K562 (cell line): ENCODE results near the gene CCDC28A. TPM values are rescaled to one million over a fixed set of nuclear protein-coding genes. Genes with fewer than 3 reads are reported as not detected.

Experiments used
- ELF4 ChIP-seq: fragments of 450-650 bp; formaldehyde crosslinking; IDR thresholded peaks from 2 replicates; pipeline ENCODE4 v1.4.0; 2022; ENCODE audit warnings: missing genetic modification characterization
- ILF3 ChIP-seq: fragments of 450-650 bp; IDR thresholded peaks from 2 replicates; pipeline ENCODE4 v1.6.1; 2018; ENCODE audit warnings: antibody characterized with exemption, mild to moderate bottlenecking, moderate library complexity, borderline replicate concordance
- MBD2 ChIP-seq: sonication (generic); IDR thresholded peaks from 2 replicates; pipeline ENCODE4 v1.6.1; 2016; ENCODE audit warnings: low read depth, borderline replicate concordance
- PHF20 ChIP-seq: fragments of 450-650 bp; IDR thresholded peaks from 2 replicates; pipeline ENCODE4 v1.6.1; 2018; ENCODE audit not compliant: partially characterized antibody
- PRMT5 ChIP-seq: sonication (generic); formaldehyde crosslinking; IDR thresholded peaks from 2 replicates; pipeline ENCODE4 v1.5.0; 2020; ENCODE audit warnings: missing genetic modification reagents
- RBM34 ChIP-seq: fragments of 200-400 bp; formaldehyde crosslinking; IDR thresholded peaks from 2 replicates; pipeline ENCODE4 v1.6.1; 2018; ENCODE audit warnings: low read length, borderline replicate concordance; ENCODE audit not compliant: insufficient read depth
- SIRT6 ChIP-seq: IDR thresholded peaks from one replicate; pipeline ENCODE4 v1.6.1; 2012; ENCODE audit warnings: low read depth, mild to moderate bottlenecking, control low read depth, inconsistent platforms, low read length, moderate library complexity
- XRCC4 ChIP-seq: IDR thresholded peaks from one replicate; pipeline ENCODE4 v1.6.1; 2011; ENCODE audit not compliant: insufficient read depth, insufficient read length; ENCODE audit errors: extremely low read depth
- ZBTB8A ChIP-seq: fragments of 450-650 bp; IDR thresholded peaks from 2 replicates; pipeline ENCODE4 v1.6.1; 2018; ENCODE audit warnings: mild to moderate bottlenecking, moderate library complexity; ENCODE audit not compliant: partially characterized antibody
- ZFP91 ChIP-seq: sonication (generic); formaldehyde crosslinking; IDR thresholded peaks from 2 replicates; pipeline ENCODE4 v1.8.0; 2022; ENCODE audit warnings: mild to moderate bottlenecking, missing genetic modification reagents
- ZNF408 ChIP-seq: fragments of 250-450 bp; sonication (Bioruptor Pico); IDR thresholded peaks from 2 replicates; pipeline ENCODE4 v1.4.0; 2020; ENCODE audit warnings: low read depth, mild to moderate bottlenecking, moderate library complexity
- ZNF699 ChIP-seq: fragments of 250-450 bp; sonication (Bioruptor Pico); IDR thresholded peaks from 2 replicates; pipeline ENCODE4 v1.8.0; 2021; ENCODE audit warnings: mild to moderate bottlenecking, moderate library complexity; ENCODE audit not compliant: insufficient replicate concordance
- ZNF717 ChIP-seq: fragments of 250-450 bp; sonication (Bioruptor Pico); IDR thresholded peaks from 2 replicates; pipeline ENCODE4 v1.5.0; 2021
- polyA plus RNA-seq, 8 experiments: library from polyadenylated mRNA; depleted of rRNA in 4 of 8; stranded (reverse) in 5 of 8; unstranded in 3 of 8; fragments of >200 nt; fragmentation: Nextera tagmentation in 2 of 8; fragmentation: Illumina TruSeq in 1 of 8; extraction: Ambion mirVana in 2 of 8; extraction: Trizol in 1 of 8; gene quantifications; 2 replicates each; pipeline versions ENCODE4 v1.2.1 to v1.2.3, GENCODE V29; 2011 to 2014; ENCODE audit warnings: inconsistent platforms in 1 of 8, missing spikeins in 1 of 8
- total RNA-seq, 7 experiments: library from RNA; depleted of rRNA in 6 of 7; stranded (reverse); fragments of >200 nt in 6 of 7; fragmentation: Illumina TruSeq in 2 of 7; extraction: Trizol in 2 of 7; gene quantifications; 2 replicates each; pipeline versions ENCODE4 v1.2.1 to v1.2.3, GENCODE V29; 2011 to 2021; ENCODE audit warnings: low replicate concordance in 1 of 7
- TF ChIP-seq, protein P1 (sequence below): fragments of 250-450 bp; sonication (Bioruptor Pico); IDR thresholded peaks from 2 replicates; pipeline ENCODE4 v1.5.0; 2022; ENCODE audit warnings: mild to moderate bottlenecking
- TF ChIP-seq, protein P2 (sequence below): sonication (generic); formaldehyde crosslinking; IDR thresholded peaks from 2 replicates; pipeline ENCODE4 v1.8.0; 2022; ENCODE audit warnings: mild to moderate bottlenecking, missing genetic modification reagents
- TF ChIP-seq, protein P3 (sequence below): sonication (generic); formaldehyde crosslinking; IDR thresholded peaks from 2 replicates; pipeline ENCODE4 v1.8.1; 2023; ENCODE audit warnings: mild to moderate bottlenecking, missing genetic modification reagents
- TF ChIP-seq, protein P4 (sequence below): sonication (generic); formaldehyde crosslinking; IDR thresholded peaks from 2 replicates; pipeline ENCODE4 v1.8.1; 2023; ENCODE audit warnings: mild to moderate bottlenecking, missing genetic modification reagents

The CCDC28A gene
- total and polyA plus RNA-seq, 9 of the 15 experiments (the other 6 are each of a cell fraction or from before 2014, with no cell fraction given), result 12.6 to 35.5 (median 19.1) TPM

- TF ChIP-seq SIRT6 (no peak), ILF3 (no peak), PRMT5 (CRISPR knock-in tag) (no peak), PHF20 (peak; percentile 62), ELF4 (peak; percentile 91), ZNF699 (CRISPR knock-in tag) (no peak), RBM34 (no peak), ZBTB8A (no peak), ZFP91 (0 out of 2 replicates have a peak, but pooled peaks have one; percentile 52), MBD2 (peak; percentile 83; the same call in 1 of the 2 replicates), XRCC4 (no peak), ZNF717 (CRISPR knock-in tag) (no peak), ZNF408 (CRISPR knock-in tag) (no peak)
- TF ChIP-seq, protein P1, sequence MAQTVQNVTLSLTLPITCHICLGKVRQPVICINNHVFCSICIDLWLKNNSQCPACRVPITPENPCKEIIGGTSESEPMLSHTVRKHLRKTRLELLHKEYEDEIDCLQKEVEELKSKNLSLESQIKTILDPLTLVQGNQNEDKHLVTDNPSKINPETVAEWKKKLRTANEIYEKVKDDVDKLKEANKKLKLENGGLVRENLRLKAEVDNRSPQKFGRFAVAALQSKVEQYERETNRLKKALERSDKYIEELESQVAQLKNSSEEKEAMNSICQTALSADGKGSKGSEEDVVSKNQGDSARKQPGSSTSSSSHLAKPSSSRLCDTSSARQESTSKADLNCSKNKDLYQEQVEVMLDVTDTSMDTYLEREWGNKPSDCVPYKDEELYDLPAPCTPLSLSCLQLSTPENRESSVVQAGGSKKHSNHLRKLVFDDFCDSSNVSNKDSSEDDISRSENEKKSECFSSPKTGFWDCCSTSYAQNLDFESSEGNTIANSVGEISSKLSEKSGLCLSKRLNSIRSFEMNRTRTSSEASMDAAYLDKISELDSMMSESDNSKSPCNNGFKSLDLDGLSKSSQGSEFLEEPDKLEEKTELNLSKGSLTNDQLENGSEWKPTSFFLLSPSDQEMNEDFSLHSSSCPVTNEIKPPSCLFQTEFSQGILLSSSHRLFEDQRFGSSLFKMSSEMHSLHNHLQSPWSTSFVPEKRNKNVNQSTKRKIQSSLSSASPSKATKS, result no peak
- TF ChIP-seq, protein P2, sequence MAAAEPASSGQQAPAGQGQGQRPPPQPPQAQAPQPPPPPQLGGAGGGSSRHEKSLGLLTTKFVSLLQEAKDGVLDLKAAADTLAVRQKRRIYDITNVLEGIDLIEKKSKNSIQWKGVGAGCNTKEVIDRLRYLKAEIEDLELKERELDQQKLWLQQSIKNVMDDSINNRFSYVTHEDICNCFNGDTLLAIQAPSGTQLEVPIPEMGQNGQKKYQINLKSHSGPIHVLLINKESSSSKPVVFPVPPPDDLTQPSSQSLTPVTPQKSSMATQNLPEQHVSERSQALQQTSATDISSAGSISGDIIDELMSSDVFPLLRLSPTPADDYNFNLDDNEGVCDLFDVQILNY (CRISPR knock-in tag), result no peak
- TF ChIP-seq, protein P3, sequence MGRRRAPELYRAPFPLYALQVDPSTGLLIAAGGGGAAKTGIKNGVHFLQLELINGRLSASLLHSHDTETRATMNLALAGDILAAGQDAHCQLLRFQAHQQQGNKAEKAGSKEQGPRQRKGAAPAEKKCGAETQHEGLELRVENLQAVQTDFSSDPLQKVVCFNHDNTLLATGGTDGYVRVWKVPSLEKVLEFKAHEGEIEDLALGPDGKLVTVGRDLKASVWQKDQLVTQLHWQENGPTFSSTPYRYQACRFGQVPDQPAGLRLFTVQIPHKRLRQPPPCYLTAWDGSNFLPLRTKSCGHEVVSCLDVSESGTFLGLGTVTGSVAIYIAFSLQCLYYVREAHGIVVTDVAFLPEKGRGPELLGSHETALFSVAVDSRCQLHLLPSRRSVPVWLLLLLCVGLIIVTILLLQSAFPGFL (CRISPR knock-in tag), result no peak
- TF ChIP-seq, protein P4, sequence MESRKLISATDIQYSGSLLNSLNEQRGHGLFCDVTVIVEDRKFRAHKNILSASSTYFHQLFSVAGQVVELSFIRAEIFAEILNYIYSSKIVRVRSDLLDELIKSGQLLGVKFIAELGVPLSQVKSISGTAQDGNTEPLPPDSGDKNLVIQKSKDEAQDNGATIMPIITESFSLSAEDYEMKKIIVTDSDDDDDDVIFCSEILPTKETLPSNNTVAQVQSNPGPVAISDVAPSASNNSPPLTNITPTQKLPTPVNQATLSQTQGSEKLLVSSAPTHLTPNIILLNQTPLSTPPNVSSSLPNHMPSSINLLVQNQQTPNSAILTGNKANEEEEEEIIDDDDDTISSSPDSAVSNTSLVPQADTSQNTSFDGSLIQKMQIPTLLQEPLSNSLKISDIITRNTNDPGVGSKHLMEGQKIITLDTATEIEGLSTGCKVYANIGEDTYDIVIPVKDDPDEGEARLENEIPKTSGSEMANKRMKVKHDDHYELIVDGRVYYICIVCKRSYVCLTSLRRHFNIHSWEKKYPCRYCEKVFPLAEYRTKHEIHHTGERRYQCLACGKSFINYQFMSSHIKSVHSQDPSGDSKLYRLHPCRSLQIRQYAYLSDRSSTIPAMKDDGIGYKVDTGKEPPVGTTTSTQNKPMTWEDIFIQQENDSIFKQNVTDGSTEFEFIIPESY (CRISPR knock-in tag), result 0 out of 2 replicates have a peak, but pooled peaks have one; percentile 15
Measured at GRCh38 chr6:138773177-138774091, at the start of gene CCDC28A (continued).
